GM21526 (cell line): Measurements from ENCODE around the gene TNFRSF12A.

Experiments
- ATAC-seq: cut with Tn5 transposase; IDR thresholded peaks from one replicate; pipeline ENCODE4 v1.9.1; 2021; ENCODE audit warnings: moderate library complexity; ENCODE audit not compliant: unreplicated experiment, low FRiP score

The TNFRSF12A gene, protein sequence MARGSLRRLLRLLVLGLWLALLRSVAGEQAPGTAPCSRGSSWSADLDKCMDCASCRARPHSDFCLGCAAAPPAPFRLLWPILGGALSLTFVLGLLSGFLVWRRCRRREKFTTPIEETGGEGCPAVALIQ

DNA sequence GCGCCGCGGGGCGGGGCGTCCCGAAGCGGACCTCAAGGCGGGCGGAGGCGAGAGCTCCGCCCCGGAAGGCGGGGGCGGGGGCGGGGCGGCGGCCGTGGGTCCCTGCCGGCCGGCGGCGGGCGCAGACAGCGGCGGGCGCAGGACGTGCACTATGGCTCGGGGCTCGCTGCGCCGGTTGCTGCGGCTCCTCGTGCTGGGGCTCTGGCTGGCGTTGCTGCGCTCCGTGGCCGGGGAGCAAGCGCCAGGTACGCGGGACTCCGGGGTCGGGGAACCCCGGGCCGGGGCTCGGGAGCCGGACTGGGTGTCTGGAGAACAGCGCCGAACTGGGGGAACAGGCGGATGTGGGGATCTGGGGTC is at the start of gene TNFRSF12A:
TSS of gene TNFRSF12A (plus strand) at position 122 of the 357 bp plus-strand sequence. CDS start at position 152, 30 bp downstream.
- ATAC-seq: no peak

DNA sequence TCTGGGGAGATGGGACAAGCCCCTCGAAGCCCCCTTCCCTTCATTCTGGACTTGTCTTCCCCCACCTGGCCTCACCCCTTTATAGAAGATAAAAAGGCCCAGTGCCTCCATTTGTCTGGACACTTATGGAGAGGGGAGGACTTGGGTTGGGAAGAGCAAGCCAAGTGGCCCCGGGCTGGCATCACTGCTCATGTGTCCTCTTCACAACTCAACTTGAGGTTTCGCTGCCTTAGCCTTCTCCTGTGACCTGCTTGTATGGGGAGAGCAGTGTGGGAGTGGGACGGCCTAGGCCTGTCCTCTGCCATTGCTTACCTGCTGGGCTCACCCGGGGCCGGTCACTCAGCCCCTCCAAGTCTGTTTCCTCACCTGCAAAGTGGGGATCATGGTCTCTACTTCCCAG is 49.6 kb upstream of the TNFRSF12A start:
- no peak for ATAC-seq

DNA sequence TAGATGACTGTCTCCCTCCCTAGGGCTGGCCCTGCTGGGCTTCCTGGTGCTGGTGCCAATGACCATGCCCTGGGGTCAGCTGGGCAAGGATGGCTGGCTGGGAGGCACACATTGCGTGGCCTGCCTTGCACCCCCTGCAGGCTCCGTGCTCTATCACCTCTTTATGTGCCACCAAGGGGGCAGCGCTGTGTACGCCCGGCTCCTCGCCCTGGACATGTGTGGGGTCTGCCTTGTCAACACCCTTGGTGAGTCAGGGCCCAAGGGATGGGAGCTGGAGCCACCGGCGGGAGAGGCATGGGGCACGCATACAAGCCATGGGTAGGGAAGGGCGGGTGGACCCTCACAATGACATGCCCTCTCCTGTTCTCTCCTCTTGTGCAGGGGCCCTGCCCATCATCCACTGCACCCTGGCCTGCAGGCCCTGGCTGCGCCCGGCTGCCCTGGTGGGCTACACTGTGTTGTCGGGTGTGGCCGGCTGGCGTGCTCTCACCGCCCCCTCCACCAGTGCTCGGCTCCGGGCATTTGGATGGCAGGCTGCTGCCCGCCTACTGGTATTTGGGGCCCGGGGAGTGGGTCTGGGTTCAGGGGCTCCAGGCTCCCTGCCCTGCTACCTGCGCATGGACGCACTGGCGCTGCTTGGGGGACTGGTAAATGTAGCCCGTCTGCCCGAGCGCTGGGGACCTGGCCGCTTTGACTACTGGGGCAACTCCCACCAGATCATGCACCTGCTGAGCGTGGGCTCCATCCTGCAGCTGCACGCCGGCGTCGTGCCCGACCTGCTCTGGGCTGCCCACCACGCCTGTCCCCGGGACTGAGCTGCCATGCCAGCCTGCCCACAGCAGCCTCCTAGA is 48.8 kb upstream of the TNFRSF12A start:
- no peak for ATAC-seq

DNA sequence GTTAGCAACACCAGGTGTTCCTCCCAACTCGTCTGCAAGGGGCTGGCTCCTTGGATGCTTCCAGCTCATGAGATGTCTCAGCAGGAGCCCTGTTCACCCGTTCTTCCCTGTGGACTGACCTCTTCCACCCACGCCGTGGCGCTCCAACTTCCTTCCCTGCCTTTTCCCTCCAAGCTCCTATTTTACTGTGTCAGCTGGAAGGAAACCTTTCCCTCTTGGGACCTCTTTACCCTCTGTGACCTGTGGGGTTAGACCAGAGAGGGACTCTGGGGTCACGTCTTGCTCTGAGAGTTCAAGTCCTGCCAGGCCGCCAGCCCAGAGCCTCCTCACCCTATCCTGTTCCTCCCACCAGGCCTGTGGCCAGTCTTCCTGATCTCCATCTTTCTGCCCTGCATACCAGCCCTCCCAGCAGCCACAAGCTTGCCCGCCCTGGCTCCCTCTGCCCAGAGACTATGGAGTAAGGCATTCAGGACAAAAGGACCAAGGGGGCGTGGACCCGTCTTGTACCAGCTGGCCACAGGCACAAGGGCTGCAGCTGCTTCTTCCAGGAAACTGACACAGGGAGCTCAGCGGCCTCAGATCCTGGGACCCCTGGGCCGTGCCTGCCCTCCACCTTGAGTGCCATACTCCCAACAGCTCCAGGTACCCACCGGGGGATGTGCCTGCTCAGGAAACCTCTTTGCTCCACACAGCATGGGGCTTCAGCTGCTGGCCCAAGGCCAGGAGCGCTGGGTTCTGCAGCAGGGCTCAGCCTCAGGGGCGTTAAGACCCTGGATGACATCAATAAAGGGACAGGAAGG is 48.0 kb upstream of the TNFRSF12A start:
- no peak for ATAC-seq

DNA sequence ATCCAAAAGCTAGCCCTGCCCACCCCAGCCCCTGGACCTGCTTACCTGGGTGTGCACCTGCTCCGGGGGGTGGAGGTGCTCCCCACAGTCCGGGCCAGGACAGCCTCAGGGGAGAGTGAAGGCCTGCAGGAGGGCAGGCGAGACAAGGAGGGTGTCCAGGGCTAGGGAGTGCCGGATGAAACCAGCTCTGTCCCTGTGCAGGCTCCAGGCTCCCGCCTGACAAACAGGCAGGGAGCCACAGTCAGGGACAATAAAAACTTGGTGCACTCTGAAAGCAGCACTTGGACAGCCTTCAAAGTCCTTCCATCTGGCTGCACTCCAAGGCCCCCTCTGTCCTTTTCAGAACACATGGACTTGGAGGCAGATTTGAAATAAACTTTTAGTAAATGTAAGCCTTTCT is 47.1 kb upstream of the TNFRSF12A start:
- ATAC-seq: no peak

DNA sequence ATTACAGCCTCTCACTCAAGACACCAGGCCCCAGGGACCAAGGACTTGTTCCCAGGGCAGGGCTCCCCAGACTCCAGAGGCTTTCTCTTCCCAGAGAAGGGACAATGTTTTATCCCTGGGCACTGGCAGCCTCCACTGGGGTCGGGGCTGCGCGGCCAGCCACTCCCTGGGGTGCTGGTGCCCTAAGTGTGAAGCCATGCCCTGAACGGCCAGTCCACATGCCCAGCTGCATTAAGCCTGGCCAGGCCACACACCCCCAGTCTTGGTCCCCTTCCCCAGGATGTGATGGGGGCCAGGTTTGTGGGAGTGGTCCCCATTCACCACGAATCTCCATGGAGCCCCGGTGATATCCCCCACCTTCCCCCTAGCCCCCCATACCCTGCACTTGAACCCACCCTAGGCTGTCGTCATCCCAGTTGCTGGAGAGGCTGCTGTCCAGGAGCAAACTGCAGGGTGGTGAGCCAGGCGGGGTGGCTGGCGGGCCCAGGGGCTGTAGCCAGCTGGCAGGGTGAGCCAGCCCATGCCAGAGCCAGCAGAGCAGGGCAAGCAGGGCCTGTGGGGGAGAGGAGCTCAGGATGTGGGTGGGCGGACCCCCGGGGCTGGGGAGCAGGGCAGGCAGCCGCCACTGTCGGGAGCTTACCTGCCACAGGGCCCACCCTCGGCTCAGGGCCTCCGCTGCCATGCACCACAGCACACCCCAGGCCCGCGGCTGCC is 46.4 kb upstream of the TNFRSF12A start:
- no peak for ATAC-seq

DNA sequence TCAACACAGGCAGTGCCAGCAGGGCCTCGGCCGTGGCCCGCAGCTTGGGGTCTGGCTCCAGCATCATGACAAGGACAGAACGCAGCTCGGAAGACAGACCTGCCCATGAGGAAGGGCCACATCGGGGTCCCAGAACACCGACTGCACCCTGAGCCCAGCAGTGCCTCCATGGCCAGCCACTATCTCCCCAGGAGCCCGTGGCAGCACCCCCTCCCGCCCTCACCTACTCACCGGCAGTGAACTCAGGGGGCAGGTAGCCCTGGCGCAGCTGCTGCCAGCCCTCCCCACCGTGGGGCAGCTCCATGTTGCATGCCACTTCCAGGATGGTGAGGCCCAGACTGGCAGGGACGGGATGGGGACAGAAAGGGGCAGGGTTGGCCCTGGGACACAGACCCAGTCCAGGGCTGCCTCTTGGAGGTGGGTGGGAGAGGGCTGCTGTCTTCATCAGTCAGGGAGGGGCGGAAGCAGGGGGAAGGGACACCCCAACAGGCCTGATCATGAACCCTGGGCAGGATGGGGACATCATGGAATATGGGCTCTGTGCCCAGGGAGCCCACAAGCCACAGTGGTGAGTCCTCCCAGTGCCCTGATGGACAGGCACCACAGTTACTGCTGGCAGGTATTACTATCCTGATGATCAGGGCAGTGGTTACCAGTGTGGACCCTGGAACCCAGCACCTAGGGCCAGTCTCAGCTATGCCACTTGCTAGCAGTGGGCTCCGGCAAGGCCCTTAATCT is 45.7 kb upstream of the TNFRSF12A start:
- no peak for ATAC-seq

DNA sequence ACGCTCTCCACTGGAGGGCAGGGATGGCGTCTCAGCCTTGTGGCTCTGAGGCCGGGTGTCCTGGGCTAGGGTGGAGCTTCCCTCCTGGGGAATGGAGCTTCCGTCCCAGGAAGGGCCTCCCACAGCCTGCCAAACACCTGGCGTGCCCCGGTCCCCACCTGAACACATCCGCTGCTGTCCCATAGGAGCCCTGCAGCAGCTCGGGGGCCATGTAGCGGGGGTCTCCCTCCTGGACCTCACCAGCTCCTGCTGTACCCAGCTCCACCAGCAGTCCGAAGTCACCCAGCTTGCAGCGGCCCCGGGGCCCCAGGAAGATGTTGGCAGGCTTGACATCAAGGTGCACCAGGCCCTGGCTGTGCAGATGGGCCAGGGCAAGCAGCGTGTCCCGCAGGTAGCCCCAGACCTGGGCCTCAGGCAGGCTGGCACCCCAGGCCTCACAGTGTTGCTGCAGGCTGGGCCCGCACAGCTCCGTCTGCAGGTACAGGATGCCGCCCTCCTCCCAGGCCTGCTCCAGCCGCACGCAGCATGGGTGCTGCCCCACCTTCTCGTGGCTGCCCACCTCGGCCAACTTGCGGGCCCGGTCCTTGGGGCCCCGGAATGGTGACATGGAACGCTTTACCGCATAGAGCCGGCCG is 44.9 kb upstream of the TNFRSF12A start:
- ATAC-seq: no peak

DNA sequence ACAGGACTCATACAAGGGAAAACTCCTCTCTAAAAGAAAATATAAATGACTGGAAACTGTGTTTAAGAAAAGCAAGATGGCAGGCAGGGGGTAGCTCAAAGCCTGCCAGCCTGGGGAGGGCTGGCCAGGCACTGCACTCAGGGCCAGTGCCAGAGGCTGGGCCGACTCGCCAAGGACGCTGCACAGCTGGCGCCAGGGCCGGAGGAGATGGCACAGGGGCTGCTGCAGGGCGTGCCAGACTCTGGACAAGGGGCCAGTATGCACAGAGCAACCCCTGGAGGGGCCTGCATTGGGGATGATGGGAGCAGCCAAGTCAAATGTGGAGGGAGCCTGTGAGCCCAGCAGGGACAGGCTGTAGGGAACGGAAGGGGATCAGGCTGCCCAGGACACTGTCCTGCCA is 44.0 kb upstream of the TNFRSF12A start:
- ATAC-seq: no peak

DNA sequence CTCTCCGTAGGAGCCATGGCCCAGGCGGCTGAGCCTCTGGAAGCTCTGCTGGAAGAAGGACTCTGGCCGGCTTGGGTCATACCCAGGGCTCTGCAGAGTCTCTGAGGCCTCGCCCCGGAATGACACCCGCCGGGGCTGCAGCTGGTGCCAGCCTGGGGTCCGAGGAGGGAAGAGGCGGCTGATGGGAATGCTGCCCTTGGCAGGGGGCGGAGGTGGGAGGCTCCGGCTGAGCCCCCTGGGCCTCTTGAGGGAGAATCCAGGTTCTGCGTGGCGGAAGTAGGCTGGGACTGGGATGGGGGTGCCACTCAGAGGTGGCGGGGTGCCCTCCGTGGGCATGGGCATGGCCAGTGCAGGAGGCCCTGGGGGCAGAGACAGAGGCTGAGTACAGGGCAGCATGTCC is 43.5 kb upstream of the TNFRSF12A start:
- ATAC-seq: no peak

DNA sequence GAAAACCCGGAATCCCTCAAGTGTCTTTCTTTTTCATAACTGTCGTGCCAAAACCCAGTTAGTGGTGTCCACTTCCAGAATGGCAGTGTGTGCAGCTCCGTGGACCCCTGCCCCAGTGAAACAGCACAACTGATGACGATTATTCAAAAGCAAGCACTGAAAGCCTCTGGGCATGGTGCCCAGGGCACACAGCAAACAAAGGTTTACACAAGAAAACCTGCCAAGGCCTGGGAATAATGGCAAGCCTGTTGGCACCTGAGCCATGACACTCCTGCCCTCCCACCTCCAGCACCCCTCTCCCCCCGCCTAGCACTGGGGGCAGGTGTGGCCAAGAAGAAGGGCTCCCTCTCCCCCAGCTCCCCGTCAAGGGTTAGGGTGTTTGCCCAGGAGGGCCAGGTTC is 42.7 kb upstream of the TNFRSF12A start:
- no peak for ATAC-seq

DNA sequence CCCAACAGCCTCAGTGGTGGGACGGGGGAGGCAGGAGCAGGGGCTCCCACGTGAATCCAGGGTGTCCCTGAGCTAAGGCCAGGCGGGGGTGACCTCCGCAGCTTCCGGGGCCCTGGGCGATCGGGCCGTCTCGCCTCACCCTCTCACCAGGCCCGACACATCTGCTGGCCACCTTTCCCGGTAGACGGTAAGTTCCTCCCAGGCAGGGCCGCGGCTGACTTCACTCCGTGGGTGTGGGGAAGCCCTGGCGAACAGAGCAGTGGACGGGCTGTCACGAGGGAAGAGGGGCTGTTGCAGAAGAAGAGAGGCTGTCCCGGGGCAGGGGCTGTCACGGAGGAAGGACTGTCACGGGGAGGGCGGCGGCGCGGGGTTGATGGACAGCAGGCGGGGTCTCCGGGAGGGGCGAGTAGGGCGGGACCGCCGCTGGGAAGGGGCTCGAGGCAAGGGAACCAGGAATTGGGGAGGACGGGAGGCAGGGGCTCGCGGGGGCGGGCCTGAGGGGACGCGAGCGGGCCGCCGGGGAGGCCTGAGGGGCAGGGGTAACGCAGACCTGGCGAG is 40.4 kb upstream of the TNFRSF12A start:
- ATAC-seq: no peak

DNA sequence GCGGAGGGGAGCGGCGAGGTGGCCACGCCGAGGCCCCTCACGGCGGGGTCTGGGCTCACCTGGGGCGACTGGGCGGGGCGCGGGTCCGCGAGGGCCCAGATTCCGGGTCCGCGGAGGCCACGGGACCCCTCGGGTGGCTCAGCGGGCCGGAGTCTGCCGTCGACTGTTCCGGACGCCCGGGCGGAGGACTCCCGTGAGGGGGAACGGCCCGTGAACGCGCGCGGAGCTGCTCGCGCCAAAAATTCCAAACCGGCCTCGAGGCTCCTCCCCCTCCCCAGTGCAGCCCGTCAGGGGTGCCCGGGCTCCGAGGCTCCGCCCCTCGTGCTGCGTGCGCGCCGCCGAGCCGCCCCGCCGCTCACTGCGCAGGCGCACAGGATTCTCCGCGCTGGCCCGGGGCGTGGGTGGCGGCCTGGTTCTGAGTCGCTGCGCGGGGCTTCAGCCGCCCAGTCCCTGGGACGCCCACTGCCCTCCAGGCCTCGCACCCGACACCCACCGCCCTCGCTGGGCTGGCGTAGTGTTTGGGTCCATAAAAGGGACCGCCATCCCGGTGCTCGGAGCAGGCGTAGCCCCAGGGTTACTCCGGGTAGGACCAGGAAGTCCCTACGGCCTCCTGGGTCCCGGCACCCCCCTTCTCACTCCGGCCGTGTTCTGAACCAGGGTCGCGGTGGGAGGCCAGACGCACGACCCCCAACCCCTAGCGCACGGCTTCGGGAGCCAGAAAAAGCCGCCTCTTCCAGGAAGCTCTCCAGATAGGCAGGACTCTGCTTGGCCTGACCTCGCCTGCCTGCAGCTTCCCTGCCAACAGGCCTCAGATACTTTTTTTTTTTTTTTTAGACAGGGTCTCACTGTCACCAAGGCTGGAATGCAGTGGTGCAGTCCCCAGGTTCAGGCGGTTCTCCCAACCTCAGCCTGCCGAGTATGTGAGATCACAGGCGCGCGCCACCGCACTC is 39.7 kb upstream of the TNFRSF12A start, which contains the start of gene PKMYT1:
TSS of gene PKMYT1 (minus strand) at position 220 of the 950 bp plus-strand sequence. CDS start 789 bp downstream, outside the sequence.
- ATAC-seq: peak; percentile 60

DNA sequence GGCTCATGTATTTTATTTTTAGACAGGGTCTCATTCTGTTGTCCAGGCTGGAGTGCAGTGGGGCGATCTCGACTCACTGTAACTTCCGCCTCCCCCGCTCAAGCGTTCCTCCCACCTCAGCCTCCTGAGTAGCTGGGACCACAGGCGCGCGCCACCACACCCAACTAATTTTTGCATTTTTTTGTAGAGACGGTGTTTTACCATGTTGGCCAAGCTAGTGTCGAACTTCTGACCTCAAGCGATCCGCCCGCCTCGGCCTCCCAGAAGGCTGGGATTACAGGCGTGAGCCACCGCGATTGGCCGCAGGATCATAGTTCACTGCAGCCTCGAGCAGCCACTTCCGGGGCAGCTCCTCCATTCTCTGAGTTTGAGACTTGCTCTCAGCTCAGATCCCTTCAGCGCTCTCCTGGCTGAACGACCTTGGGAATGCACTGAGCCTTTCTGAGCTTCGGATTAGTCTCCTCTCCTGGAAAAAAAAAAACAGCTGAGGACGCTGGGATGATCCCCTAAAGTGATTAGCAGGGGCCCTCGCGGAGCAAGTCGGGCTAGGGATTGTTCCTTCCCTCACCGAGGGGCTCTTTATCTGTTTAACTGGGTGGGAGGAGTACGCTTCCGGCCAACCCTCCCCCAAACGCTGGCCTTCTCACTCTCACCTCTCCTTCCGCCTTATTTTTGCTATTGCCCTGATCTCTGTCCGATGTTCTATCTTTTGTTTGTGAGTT is 38.8 kb upstream of the TNFRSF12A start:
- ATAC-seq: no peak

DNA sequence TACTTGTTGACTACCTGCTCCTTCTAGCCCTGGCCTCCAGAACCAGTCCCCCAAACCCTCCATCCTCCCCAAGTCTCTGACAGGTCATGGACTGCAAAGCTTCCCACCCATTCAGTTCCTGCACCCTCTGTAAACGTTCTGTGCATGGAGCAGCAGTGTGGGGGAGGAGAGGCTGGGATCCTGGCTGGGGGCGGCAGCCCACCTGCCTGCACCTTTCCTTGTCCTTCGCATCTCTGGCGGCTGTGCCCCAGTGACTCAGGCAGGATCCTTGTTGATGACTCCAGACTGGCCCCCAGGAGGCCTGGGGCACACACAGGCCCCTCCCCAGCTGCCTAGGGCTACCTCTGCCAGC is 38.3 kb upstream of the TNFRSF12A start:
- no peak for ATAC-seq

DNA sequence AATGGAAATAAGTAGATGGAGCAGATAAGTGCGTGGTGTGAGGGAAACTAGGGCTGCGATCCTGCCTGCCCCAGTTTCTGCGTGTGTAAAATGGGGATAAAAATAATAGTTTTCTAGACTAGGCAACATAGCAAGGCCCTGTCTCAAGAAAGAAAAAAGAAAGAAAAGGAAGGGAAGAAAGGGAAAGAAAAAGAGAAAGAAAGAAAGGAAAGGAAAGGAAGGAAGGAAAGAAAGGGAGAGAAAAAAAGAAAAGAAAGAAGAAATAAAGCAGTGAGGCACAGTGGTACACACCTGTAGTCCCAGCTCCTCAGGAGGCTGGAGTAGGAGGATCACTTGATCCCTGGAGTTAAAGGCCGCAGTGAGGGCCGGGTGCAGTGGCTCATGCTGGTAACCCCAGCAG is 37.8 kb upstream of the TNFRSF12A start:
- ATAC-seq: no peak

DNA sequence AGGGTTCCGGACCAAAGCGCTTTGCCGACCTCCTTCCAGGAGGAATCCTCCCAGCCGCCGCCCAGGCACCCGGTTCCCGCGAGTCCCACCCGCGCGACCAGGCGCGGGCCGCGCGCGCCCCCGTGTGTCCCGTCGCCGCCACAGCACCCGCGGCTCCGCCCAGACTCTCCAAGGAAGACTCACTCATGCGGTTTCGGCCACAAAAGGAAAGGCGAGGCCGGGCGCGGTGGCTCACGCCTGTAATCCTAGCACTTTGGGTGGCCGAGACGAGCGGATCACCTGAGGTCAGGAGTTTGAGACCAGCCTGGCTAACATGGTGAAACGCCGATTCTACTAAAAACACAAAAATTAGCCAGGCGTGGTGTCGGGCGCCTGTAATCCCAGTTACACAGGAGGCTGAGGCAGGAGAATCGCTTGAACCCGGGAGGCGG is 36.4 kb upstream of the TNFRSF12A start:
- no peak for ATAC-seq

DNA sequence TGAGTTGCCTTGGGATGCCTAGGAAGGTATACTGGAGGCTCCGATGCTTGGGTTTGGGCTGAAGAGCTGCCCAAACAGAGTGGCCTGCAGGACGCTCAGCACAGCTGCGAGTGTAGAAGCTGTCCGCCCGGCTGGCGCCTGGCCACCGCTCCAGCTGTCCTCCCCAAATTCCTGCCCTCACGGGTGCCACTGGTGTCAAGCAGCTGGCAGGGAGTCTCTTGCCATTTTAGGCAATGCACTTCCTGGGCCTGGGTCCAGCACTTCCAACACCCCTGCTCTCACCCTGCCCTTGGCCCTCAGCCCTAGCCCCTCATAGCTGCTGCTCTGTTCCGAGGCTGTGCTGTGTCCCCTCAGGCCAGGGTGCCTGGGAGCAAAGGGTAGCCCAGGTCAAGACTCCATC is 34.7 kb upstream of the TNFRSF12A start:
- no peak for ATAC-seq
